K562 (cell line): ENCODE data around the gene UPK2. TPM values are rescaled to one million over a fixed set of nuclear protein-coding genes. Genes with fewer than 3 reads are reported as not detected.

ENCODE experiments used
- ARID2 ChIP-seq: fragments of 450-650 bp; IDR thresholded peaks from 2 replicates; pipeline ENCODE4 v1.6.1; 2017; ENCODE audit warnings: antibody characterized with exemption, mild to moderate bottlenecking
- CBX1 ChIP-seq: sonication (generic); IDR thresholded peaks from 2 replicates; pipeline ENCODE4 v1.6.1; 2016; ENCODE audit warnings: antibody characterized with exemption, low read depth, mild to moderate bottlenecking
- CREB3L1 ChIP-seq: fragments of 450-650 bp; IDR thresholded peaks from 2 replicates; pipeline ENCODE4 v1.6.1; 2014; ENCODE audit warnings: low read depth, mild to moderate bottlenecking, moderate library complexity, borderline replicate concordance
- EP300 ChIP-seq: IDR thresholded peaks from 2 replicates; pipeline ENCODE4 v1.6.1; 2012; ENCODE audit warnings: low read length, improper control_type of control experiment
- FOS ChIP-seq: IDR thresholded peaks from 3 replicates; pipeline ENCODE4 v1.6.1; 2011; ENCODE audit not compliant: insufficient read length; ENCODE audit errors: extremely low read depth
- KAT2B ChIP-seq: IDR thresholded peaks from one replicate; pipeline ENCODE4 v1.6.1; 2012; ENCODE audit warnings: low read depth, mild to moderate bottlenecking, control low read depth, inconsistent platforms, low read length, moderate library complexity
- NR2F6 ChIP-seq: fragments of 450-650 bp; formaldehyde crosslinking; IDR thresholded peaks from 2 replicates; pipeline ENCODE4 v1.4.0; 2020; ENCODE audit warnings: mild to moderate bottlenecking
- NRF1 ChIP-seq, 2 experiments: fragments of 450-650 bp; IDR thresholded peaks in 1 of 2; conservative IDR thresholded peaks in 1 of 2; 2 replicates each; pipeline ENCODE4 v1.6.1; 2014; ENCODE audit warnings: mild to moderate bottlenecking in 2 of 2
- NUFIP1 ChIP-seq: fragments of 450-650 bp; IDR thresholded peaks from 2 replicates; pipeline ENCODE4 v1.6.1; 2018; ENCODE audit not compliant: partially characterized antibody
- POLR2A ChIP-seq: fragments of 450-650 bp; conservative IDR thresholded peaks from 2 replicates; pipeline ENCODE4 v1.6.1; 2016
- STAT5A ChIP-seq: IDR thresholded peaks from 2 replicates; pipeline ENCODE4 v1.6.1; 2012; ENCODE audit warnings: low read length, inconsistent platforms, borderline replicate concordance
- TFE3 ChIP-seq: fragments of 450-650 bp; formaldehyde crosslinking; IDR thresholded peaks from 2 replicates; pipeline ENCODE4 v1.4.0; 2020; ENCODE audit warnings: mild to moderate bottlenecking, mixed read lengths
- ZKSCAN8 ChIP-seq: fragments of 200-800 bp; sonication (Bioruptor generic); IDR thresholded peaks from 2 replicates; pipeline ENCODE4 v1.6.1; 2016; ENCODE audit warnings: missing genetic modification characterization, missing compliant biosample characterization
- ZNF197 ChIP-seq: fragments of 200-800 bp; sonication (Bioruptor generic); IDR thresholded peaks from 2 replicates; pipeline ENCODE4 v1.6.1; 2016; ENCODE audit warnings: low read depth, missing genetic modification characterization, missing compliant biosample characterization
- ZNF57 ChIP-seq: fragments of 450-650 bp; formaldehyde crosslinking; IDR thresholded peaks from 2 replicates; pipeline ENCODE4 v1.4.0; 2020; ENCODE audit warnings: mild to moderate bottlenecking, moderate library complexity
- ZNF75A ChIP-seq: fragments of 450-650 bp; formaldehyde crosslinking; IDR thresholded peaks from 2 replicates; pipeline ENCODE4 v1.4.0; 2020; ENCODE audit warnings: mild to moderate bottlenecking
- polyA plus RNA-seq, 8 experiments: library from polyadenylated mRNA; depleted of rRNA in 4 of 8; stranded (reverse) in 5 of 8; unstranded in 3 of 8; fragments of >200 nt; fragmentation: Nextera tagmentation in 2 of 8; fragmentation: Illumina TruSeq in 1 of 8; extraction: Ambion mirVana in 2 of 8; extraction: Trizol in 1 of 8; gene quantifications; 2 replicates each; pipeline versions ENCODE4 v1.2.1 to v1.2.3, GENCODE V29; 2011 to 2014; ENCODE audit warnings: inconsistent platforms in 1 of 8, missing spikeins in 1 of 8
- total RNA-seq, 7 experiments: library from RNA; depleted of rRNA in 6 of 7; stranded (reverse); fragments of >200 nt in 6 of 7; fragmentation: Illumina TruSeq in 2 of 7; extraction: Trizol in 2 of 7; gene quantifications; 2 replicates each; pipeline versions ENCODE4 v1.2.1 to v1.2.3, GENCODE V29; 2011 to 2021; ENCODE audit warnings: low replicate concordance in 1 of 7

UPK2 gene
- total and polyA plus RNA-seq, 9 of the 15 experiments (the other 6 are each of a cell fraction or from before 2014, with no cell fraction given): not detected

GRCh38 chr11:118911880-118912741 is 44.0 kb upstream of the UPK2 start (continued):
- TF ChIP-seq KAT2B (no peak), CBX1 (no peak), NRF1 (conservative IDR thresholded peaks at IDR 0.05 in 1 of 2, IDR thresholded peaks at IDR 0.05 in 1 of 2) (peak; percentile 27 to 29; a peak in 1 of 4 replicates), NUFIP1 (no peak), ZNF57 (CRISPR knock-in tag) (no peak), EP300 (peak; percentile 61), FOS (peak; percentile 48), NR2F6 (CRISPR knock-in tag) (no peak), STAT5A (no peak), POLR2A (peak; percentile 68), CREB3L1 (0 out of 2 replicates have a peak, but pooled peaks have one; percentile 26), ARID2 (no peak), ZNF197 (CRISPR knock-in tag) (no peak; the same call in 1 of the 2 replicates), TFE3 (CRISPR knock-in tag) (no peak), ZKSCAN8 (CRISPR knock-in tag) (no peak), ZNF75A (CRISPR knock-in tag) (no peak)
